NT2/D1 (cell line): ENCODE measurements around the gene TMEM254.
"Not testable (repeated sequence)": the region's sequence is repeated elsewhere in the genome, so short reads cannot be mapped to it uniquely, and the experiment has no call there.

Source experiments
- DNase-seq: peaks from one replicate; pipeline ENCODE4 v3.0.0-alpha.2; 2011; ENCODE audit warnings: low read depth, low spot score
- H3K27me3 ChIP-seq: 2 replicates; pipeline ENCODE4 v1.6.0; 2011; ENCODE audit warnings: mild to moderate bottlenecking; ENCODE audit not compliant: insufficient read length, insufficient read depth
- H3K36me3 ChIP-seq: 2 replicates; pipeline ENCODE4 v1.6.1; 2011; ENCODE audit warnings: mild to moderate bottlenecking, low read length, mixed read lengths; ENCODE audit not compliant: insufficient read depth, insufficient read length
- H3K4me1 ChIP-seq: 2 replicates; pipeline ENCODE4 v1.5.1; 2011; ENCODE audit not compliant: insufficient read depth, insufficient read length
- H3K4me3 ChIP-seq: 2 replicates; pipeline ENCODE4 v1.5.1; 2011; ENCODE audit warnings: low read depth; ENCODE audit not compliant: insufficient read length
- H3K9ac ChIP-seq: 2 replicates; pipeline ENCODE4 v1.6.0; 2011; ENCODE audit warnings: low read depth; ENCODE audit not compliant: insufficient read length
- H3K9me3 ChIP-seq: 2 replicates; pipeline ENCODE4 v1.5.1; 2011; ENCODE audit warnings: mild to moderate bottlenecking, low read length; ENCODE audit not compliant: insufficient read depth
- SUZ12 ChIP-seq: IDR thresholded peaks from 2 replicates; pipeline ENCODE4 v1.6.1; 2011; ENCODE audit not compliant: insufficient read length, insufficient read depth; ENCODE audit errors: extremely low read depth
- YY1 ChIP-seq: IDR thresholded peaks from 2 replicates; pipeline ENCODE4 v1.6.1; 2011; ENCODE audit not compliant: insufficient read length, insufficient read depth
- ZNF274 ChIP-seq: IDR thresholded peaks from 2 replicates; pipeline ENCODE4 v1.6.1; 2011; ENCODE audit warnings: mild to moderate bottlenecking, low read depth, low read length

TMEM254 gene

GRCh38 chr10:80041162-80041561, 37.3 kb upstream of the TMEM254 start:
- Histone ChIP-seq H3K36me3 (no peaks in the 10 kb centered on the region), H3K4me3 (no peak overlapping the region), H3K4me1 (no peaks in the 10 kb centered on the region), H3K9me3 (no peaks in the 10 kb centered on the region), H3K27me3 (no peaks in the 10 kb centered on the region), H3K9ac (no peak overlapping the region)
- TF ChIP-seq SUZ12 (no peak), YY1 (no peak), ZNF274 (no peak)
- no peak for DNase-seq

- not testable (repeated sequence) for DNase-seq, H3K9me3 ChIP-seq, H3K9ac ChIP-seq, H3K36me3 ChIP-seq, H3K4me1 ChIP-seq, H3K4me3 ChIP-seq, H3K27me3 ChIP-seq
Measured at GRCh38 chr10:80044935-80045334, 33.5 kb upstream of the TMEM254 start.

- H3K9ac ChIP-seq, result no peak overlapping the region
- DNase-seq, result peak; percentile 44
Measured at GRCh38 chr10:80046629-80047441, 31.6 kb upstream of the TMEM254 start.

GRCh38 chr10:80050752-80051151, 27.7 kb upstream of the TMEM254 start:
- TF ChIP-seq SUZ12 (no peak), ZNF274 (no peak), YY1 (no peak)
- Histone ChIP-seq H3K4me1 (no peaks in the 10 kb centered on the region), H3K9me3 (no peaks in the 10 kb centered on the region), H3K27me3 (no peaks in the 10 kb centered on the region), H3K9ac (no peak overlapping the region), H3K36me3 (no peaks in the 10 kb centered on the region), H3K4me3 (no peak overlapping the region)
- no peak for DNase-seq

More at GRCh38 chr10:80046629-80047441, 31.6 kb upstream of the TMEM254 start:
- no peaks in the 10 kb centered on the region for H3K9me3 ChIP-seq
- H3K4me1 ChIP-seq, result no peaks in the 10 kb centered on the region
- TF ChIP-seq SUZ12 (no peak), ZNF274 (no peak), YY1 (no peak)
- no peaks in the 10 kb centered on the region for H3K27me3 ChIP-seq
- H3K4me3 ChIP-seq, result no peak overlapping the region
- no peaks in the 10 kb centered on the region for H3K36me3 ChIP-seq

GRCh38 chr10:80051993-80052392, 26.5 kb upstream of the TMEM254 start:
- H3K9ac ChIP-seq, result no peak overlapping the region
- H3K9me3 ChIP-seq, result no peaks in the 10 kb centered on the region
- H3K36me3 ChIP-seq, result no peaks in the 10 kb centered on the region
- TF ChIP-seq SUZ12 (no peak), ZNF274 (no peak), YY1 (no peak)
- H3K27me3 ChIP-seq, result no peaks in the 10 kb centered on the region
- DNase-seq, result no peak
- no peaks in the 10 kb centered on the region for H3K4me1 ChIP-seq
- H3K4me3 ChIP-seq, result no peak overlapping the region

GRCh38 chr10:80055760-80056159, 22.7 kb upstream of the TMEM254 start:
- no peaks in the 10 kb centered on the region for H3K9me3 ChIP-seq
- H3K4me1 ChIP-seq, result no peaks in the 10 kb centered on the region
- no peak overlapping the region for H3K4me3 ChIP-seq
- H3K36me3 ChIP-seq, result no peaks in the 10 kb centered on the region
- no peaks in the 10 kb centered on the region for H3K27me3 ChIP-seq
- DNase-seq, result no peak
- H3K9ac ChIP-seq, result no peak overlapping the region
- TF ChIP-seq YY1 (no peak), SUZ12 (no peak), ZNF274 (no peak)

- H3K9me3 ChIP-seq, result no peaks in the 10 kb centered on the region
- H3K4me3 ChIP-seq, result no peak overlapping the region
- no peaks in the 10 kb centered on the region for H3K36me3 ChIP-seq
- H3K9ac ChIP-seq, result no peak overlapping the region
- no peak for DNase-seq
- no peaks in the 10 kb centered on the region for H3K27me3 ChIP-seq
- no peaks in the 10 kb centered on the region for H3K4me1 ChIP-seq
- TF ChIP-seq SUZ12, result no peak
- TF ChIP-seq ZNF274, result no peak
- TF ChIP-seq YY1, result no peak
Measured at GRCh38 chr10:80057171-80057570, 21.3 kb upstream of the TMEM254 start.

- DNase-seq, result no peak
- no peaks in the 10 kb centered on the region for H3K36me3 ChIP-seq
- TF ChIP-seq SUZ12 (no peak), YY1 (no peak), ZNF274 (no peak)
- no peaks in the 10 kb centered on the region for H3K27me3 ChIP-seq
- peaks cover 25% of the 10 kb centered on the region for H3K9me3 ChIP-seq
- no peaks in the 10 kb centered on the region for H3K4me1 ChIP-seq
- H3K4me3 ChIP-seq, result no peak overlapping the region
- no peak overlapping the region for H3K9ac ChIP-seq
Measured at GRCh38 chr10:80064120-80064886, 14.2 kb upstream of the TMEM254 start.
